ENCODE results near the gene MEGF6. TPM values are rescaled to one million over a fixed set of nuclear protein-coding genes. Genes with fewer than 3 reads are reported as not detected.

Gene MEGF6
- total RNA-seq, 4 donors from 2014 or later: 66.7 to 120 (median 74.5) TPM

GRCh38 chr1:3441880-3442279 is 169.4 kb downstream of the MEGF6 start:
- Histone ChIP-seq H3K9me3 (no peaks in the 10 kb centered on the region), H3K27me3 (peaks cover 53% of the 10 kb centered on the region), H3K4me1 (no peaks in the 10 kb centered on the region), H3K27ac (no peak overlapping the region), H3K36me3 (no peaks in the 10 kb centered on the region), H3K4me3 (no peak overlapping the region)
- no peak for DNase-seq (ENCODE audit: low spot score in 2 of 2)
- WGBS: 76% methylated on average over 8 of the region's 8 CpGs
- TF ChIP-seq POLR2A (IDR thresholded peaks at IDR 0.05): no peak
- TF ChIP-seq EP300 (IDR thresholded peaks at IDR 0.05): no peak
- TF ChIP-seq POLR2AphosphoS5 (IDR thresholded peaks at IDR 0.05): no peak
- no peak for TF ChIP-seq CTCF (IDR thresholded peaks at IDR 0.05)

- DNase-seq (ENCODE audit: low spot score in 2 of 2): no peak
- 67% methylated on average over 8 of the region's 8 CpGs for WGBS
- Histone ChIP-seq H3K27me3 (peaks cover 56% of the 10 kb centered on the region), H3K27ac (no peak overlapping the region), H3K36me3 (no peaks in the 10 kb centered on the region), H3K4me1 (no peaks in the 10 kb centered on the region), H3K9me3 (no peaks in the 10 kb centered on the region), H3K4me3 (no peak overlapping the region)
- no peak for TF ChIP-seq POLR2AphosphoS5 (IDR thresholded peaks at IDR 0.05)
- no peak for TF ChIP-seq EP300 (IDR thresholded peaks at IDR 0.05)
- TF ChIP-seq CTCF (IDR thresholded peaks at IDR 0.05): no peak
- TF ChIP-seq POLR2A (IDR thresholded peaks at IDR 0.05): no peak
Observed at GRCh38 chr1:3441410-3441847, 169.9 kb downstream of the MEGF6 start.

GRCh38 chr1:3440711-3441409 is 170.4 kb downstream of the MEGF6 start:
- H3K36me3 ChIP-seq: no peaks in the 10 kb centered on the region
- no peak for DNase-seq (ENCODE audit: low spot score in 2 of 2)
- 56% methylated on average over 13 of the region's 20 CpGs for WGBS
- H3K4me3 ChIP-seq: no peak overlapping the region
- H3K27me3 ChIP-seq: peaks cover 56% of the 10 kb centered on the region
- no peaks in the 10 kb centered on the region for H3K9me3 ChIP-seq
- H3K27ac ChIP-seq: no peak overlapping the region
- H3K4me1 ChIP-seq: no peaks in the 10 kb centered on the region
- TF ChIP-seq EP300 (IDR thresholded peaks at IDR 0.05) (no peak), CTCF (IDR thresholded peaks at IDR 0.05) (no peak), POLR2A (IDR thresholded peaks at IDR 0.05) (no peak), POLR2AphosphoS5 (IDR thresholded peaks at IDR 0.05) (no peak)

GRCh38 chr1:3440300-3440681 is 171.0 kb downstream of the MEGF6 start:
- H3K4me3 ChIP-seq: no peak overlapping the region
- DNase-seq (ENCODE audit: low spot score in 2 of 2): no peak
- no peaks in the 10 kb centered on the region for H3K4me1 ChIP-seq
- H3K27ac ChIP-seq: no peak overlapping the region
- no peaks in the 10 kb centered on the region for H3K9me3 ChIP-seq
- WGBS: 57% methylated on average over 10 of the region's 10 CpGs
- no peaks in the 10 kb centered on the region for H3K36me3 ChIP-seq
- peaks cover 62% of the 10 kb centered on the region for H3K27me3 ChIP-seq
- TF ChIP-seq CTCF (IDR thresholded peaks at IDR 0.05): no peak
- TF ChIP-seq POLR2AphosphoS5 (IDR thresholded peaks at IDR 0.05): no peak
- TF ChIP-seq EP300 (IDR thresholded peaks at IDR 0.05): no peak

Other genes with a start within 250 kb of the MEGF6 start
- 10 to 100 TPM in 1 of 4 donors, 1 to 10 TPM in 3; 5.9 to 13.6 (median 8.4) TPM for gene ARHGEF16, start 156.8 kb downstream of the MEGF6 start, total RNA-seq
- gene TPRG1L, start 13.5 kb upstream of the MEGF6 start, total RNA-seq: 10 to 100 TPM; 36.9 to 52.6 (median 44.8) TPM
- gene WRAP73, start 38.6 kb upstream of the MEGF6 start, total RNA-seq: 10 to 100 TPM; 16.4 to 33.7 (median 19.6) TPM
- gene TP73, start 41.0 kb upstream of the MEGF6 start, total RNA-seq: 10 to 100 TPM in 3 of 4 donors, 1 to 10 TPM in 1; 8.8 to 24.7 (median 16.9) TPM
- not detected for gene CCDC27, start 140.9 kb upstream of the MEGF6 start, total RNA-seq
- 1 to 10 TPM in 3 of 4 donors, not detected in 1; 3.2 to 8.4 (median 3.4) TPM for gene SMIM1, start 161.2 kb upstream of the MEGF6 start, total RNA-seq
- 10 to 100 TPM; 36.4 to 53.0 (median 41.4) TPM for gene LRRC47, start 185.0 kb upstream of the MEGF6 start, total RNA-seq
- gene CEP104, start 245.7 kb upstream of the MEGF6 start, total RNA-seq: 10 to 100 TPM; 16.1 to 56.7 (median 39.6) TPM
- gene DFFB, start 246.0 kb upstream of the MEGF6 start, total RNA-seq: 1 to 10 TPM; 2.7 to 6.8 (median 4.2) TPM

Data from suprapubic skin (tissue), 4 donors.